HG03175 (cell line): ENCODE data around the gene ADARB2.

ENCODE experiments used
- ATAC-seq: cut with Tn5 transposase; IDR thresholded peaks from one replicate; pipeline ENCODE4 v1.9.1; 2021; ENCODE audit warnings: mild to moderate bottlenecking, moderate library complexity; ENCODE audit not compliant: unreplicated experiment

Gene ADARB2

DNA sequence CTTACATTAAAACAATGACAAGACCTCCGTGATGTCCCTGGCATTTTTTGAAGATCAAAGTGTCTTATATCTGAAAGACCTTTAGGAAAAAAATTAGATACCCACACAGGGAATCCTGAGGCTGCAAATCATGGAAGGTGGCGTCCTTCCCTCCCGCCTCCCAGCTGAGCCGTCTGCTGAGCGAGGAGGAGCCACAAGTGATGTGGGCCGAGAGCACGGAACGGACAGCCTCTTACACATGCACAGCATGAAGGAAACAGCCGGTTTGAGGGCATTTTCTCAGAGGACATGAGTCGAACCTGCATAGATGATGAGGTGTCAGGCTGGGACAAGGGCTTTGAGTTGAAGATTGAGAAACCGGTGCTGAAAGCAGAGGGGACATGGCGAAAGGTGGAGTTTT, 163.3 kb downstream of the ADARB2 start:
- ATAC-seq, result no peak

GRCh38 chr10:1573334-1573969, 163.9 kb downstream of the ADARB2 start:
- ATAC-seq, result no peak

DNA sequence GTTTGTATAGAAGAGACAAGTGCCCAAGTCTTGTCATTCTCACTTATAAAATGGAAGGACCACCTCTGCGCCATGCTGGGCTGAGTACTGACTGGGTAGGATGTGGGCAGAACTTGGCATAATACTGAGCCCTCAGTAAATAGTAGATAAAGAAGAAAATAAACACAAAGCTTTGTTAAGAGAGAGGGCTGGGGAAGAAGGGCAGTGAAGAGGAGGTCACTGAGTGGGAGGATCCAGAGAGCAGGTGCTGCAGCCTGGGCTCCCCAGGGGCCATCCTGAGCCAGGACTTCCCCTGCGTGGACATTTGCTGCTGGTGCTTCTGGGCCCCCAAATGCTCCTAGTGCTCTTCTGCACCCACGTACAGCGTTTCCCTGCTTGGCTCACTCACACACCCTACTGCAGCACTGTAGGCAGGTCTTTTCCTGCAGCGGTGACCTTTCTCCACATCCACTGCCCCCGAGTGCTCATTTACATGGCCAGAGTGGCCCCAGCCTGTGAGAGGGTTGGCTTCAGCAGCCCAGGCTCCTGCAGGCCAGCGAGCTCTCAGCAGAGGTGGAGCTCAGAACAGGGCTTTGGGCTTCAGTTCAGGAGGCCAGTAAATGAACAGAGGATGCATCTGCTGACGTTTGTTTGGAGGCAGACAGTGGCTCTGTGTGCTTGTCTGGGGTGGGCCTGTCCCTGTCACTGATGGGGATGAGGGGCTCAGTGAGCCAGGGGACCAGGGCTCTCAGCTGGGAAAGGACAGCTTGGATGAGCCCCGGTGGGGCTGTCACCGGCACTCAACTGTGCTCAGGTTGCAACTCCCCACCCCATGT, 164.6 kb downstream of the ADARB2 start:
- ATAC-seq, result no peak

- ATAC-seq, result no peak
Measured at GRCh38 chr10:1571587-1572237, 165.6 kb downstream of the ADARB2 start.

DNA sequence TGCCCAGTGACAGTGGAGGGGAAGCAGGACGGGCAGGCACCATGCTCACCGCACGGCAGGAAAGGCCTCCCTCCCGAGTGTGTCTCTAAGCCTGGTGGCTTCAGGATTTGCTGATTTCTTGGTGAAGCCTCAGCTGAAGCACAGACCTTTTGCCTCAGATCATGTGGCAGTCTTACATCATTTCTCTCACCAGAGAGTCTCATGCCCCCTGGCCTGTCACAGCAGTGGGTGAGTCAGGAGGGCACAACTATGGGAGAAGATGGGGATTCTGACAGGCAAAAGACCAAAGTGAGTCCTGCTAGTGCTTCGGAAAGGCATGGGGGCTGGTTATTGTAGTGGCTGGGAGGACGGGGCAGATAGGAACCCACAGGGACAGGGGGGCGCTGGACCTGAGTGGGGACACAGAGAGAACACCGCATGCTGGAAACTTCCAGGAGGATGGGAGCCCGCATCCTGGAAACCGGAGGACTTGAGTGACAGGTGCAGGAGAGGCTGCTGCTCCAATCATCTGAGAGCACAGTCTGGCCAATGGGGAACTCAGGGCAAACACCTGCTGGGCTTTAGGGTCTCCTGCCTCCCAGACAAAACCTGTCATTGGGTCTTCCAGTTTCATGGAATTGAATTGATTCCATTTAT, 166.8 kb downstream of the ADARB2 start:
- no peak for ATAC-seq

DNA sequence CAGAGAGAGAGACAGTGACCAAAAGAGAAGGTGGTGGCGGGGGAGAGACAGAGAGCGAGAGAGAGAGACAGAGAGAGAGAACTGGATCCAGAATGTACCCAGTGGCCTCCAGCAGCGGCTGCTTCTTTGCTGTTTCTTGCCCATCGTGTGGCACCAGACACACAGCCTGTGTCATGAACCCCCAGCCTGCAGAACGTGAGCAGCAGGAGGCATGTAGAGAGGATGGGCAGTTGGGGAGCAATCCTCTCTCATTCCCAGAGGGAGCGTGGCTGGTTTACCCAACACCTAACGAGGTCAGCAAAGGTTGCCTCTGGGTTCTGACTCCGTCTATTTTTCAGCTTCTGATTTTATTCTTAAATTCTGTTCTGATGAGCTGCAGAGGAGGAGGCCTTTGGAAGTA, 168.1 kb downstream of the ADARB2 start:
- no peak for ATAC-seq

- ATAC-seq, result no peak
Measured at GRCh38 chr10:1567742-1568495, 169.4 kb downstream of the ADARB2 start.

DNA sequence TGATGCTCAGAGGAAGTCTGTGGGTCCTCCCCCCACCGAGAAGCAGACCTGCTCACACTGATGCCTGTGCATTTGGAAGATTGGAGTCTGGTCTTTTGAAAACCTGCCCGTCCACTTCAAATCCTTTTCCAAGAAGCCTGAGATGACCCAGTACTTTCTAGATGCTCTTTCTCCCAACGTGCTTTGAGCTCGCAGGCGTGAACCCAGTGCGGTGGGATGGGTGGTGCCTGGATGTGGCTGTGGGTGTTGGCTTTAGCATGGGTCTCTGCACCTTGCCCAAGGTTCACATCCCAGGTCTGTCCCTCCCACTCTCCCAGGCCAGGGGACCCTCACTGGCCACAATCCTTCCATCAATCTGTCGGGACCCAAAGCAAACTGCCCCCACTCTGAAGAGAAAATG, 170.2 kb downstream of the ADARB2 start:
- ATAC-seq, result no peak

GRCh38 chr10:1564791-1565190, 172.5 kb downstream of the ADARB2 start:
- ATAC-seq, result no peak

DNA sequence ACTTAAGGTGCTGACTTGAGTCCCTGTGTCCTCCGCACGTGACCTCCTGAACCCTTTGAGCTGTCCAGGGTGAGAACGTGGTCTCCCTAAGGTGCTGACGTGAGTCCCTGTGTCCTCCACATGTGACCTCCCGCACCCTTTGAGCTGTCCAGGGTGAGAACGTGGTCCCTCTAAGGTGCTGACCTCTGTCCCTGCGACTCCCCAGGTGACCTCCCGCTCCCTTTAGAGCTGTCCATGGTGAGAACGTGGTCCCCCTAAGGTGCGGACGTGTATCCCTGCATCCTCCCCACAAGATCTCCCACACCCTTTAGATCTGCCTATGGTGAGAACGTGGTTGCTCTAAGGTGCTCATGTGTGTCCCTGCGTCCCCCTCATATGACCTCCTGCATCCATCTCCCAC, 174.3 kb downstream of the ADARB2 start:
- ATAC-seq, result no peak

DNA sequence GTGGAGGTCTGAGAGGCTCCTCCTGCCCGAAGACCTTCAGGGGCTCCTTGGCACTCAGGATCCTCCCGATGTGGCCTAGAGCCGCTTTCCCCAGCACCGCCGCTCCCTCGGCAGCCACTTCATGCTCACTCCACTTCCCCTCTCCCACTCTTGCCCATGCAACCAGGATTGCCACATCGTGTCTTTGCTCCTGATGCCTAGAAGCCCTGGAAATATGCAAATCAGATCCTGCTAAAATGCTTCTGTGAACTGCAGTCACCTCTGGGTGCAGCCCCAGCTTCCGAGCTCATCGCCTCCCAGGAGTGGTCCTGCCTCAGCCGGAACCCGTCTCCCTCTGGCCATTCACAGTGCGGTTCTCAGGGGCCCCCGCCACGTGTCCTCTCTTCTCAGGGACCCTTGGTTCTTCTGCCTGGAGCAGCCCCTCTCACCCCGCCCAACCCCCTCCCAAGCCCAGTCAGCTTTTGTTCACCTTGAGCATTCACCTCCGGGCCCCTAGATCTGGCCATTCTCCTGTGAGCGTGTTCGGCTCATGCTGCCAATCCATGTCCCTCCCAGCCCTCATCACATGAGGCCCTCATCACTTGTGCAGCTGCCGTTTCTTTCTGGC, 175.5 kb downstream of the ADARB2 start:
- ATAC-seq, result no peak

DNA sequence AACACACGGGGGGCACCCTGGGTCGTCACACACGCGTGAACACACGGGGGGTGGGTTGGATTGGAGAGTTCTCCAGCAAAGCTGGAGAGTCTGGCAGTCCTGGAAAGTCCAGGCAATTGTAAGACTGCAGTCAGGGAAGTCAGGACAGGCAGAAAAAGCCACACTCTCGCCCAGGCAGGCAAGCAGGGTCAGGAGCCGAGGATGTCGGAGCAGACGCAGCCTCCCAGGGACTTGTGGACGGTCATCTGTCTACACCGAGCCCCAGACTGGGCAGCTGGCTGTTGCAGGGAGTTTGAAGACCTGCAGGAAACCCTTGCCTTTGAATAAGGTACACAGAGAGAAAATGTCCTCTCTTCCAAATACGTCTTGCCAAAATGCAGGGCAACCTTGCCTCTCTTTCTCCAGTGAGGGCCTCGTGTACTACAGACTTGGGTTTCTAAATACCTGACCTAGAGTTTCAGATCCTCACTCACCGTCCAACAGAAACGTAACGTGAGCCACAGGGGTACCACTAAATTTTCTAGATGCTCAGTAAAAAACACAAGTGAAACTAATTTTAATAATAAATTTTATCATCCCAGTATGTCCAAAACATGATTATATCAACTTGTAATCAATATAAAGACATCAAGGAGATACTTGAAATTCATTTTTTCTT, 176.7 kb downstream of the ADARB2 start:
- ATAC-seq, result no peak

- no peak for ATAC-seq
Measured at GRCh38 chr10:1559761-1560160, 177.6 kb downstream of the ADARB2 start.

DNA sequence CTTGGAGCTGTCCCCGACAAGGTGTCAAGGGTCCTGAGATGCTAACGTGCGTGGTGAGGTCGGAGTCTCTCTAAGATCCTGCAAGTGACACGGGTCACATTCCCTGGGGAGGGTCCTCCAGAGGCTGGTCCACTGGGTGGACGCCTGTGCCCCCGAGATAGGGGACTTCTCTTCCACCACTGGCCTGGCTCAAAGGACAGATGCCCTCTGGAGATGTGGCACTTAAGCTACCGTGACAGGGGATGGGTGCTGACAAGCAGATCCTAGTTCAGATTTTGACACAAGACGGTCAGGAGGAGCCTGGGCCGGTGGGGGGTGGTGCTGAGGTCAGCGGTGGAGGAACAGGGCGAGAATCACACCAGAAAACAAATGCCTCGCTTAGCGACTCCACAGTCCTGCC, 178.0 kb downstream of the ADARB2 start:
- no peak for ATAC-seq

GRCh38 chr10:1558906-1559305, 178.4 kb downstream of the ADARB2 start:
- no peak for ATAC-seq

- no peak for ATAC-seq
Measured at GRCh38 chr10:1557081-1557480, 180.2 kb downstream of the ADARB2 start.

DNA sequence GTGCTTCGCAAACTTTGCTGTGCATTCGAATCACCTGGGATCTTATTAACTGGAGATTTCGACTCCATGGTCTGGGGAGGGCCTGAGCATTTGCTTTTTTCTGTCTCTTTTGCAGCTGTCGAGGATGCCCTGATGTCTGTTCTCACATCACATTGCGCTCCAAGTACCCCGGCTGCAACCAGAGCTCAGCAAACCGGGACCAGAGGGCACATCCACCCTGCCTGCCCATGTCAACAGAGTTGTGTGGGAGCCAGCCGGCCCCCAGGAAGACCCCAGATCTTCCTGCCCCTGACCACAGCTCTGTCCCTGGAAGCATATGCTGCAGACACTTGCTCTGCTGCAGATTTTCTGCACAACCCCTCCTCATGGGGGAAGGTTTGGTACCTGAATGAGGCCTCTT, 180.8 kb downstream of the ADARB2 start:
- no peak for ATAC-seq

- no peak for ATAC-seq
Measured at GRCh38 chr10:1553951-1554350, 183.4 kb downstream of the ADARB2 start.

DNA sequence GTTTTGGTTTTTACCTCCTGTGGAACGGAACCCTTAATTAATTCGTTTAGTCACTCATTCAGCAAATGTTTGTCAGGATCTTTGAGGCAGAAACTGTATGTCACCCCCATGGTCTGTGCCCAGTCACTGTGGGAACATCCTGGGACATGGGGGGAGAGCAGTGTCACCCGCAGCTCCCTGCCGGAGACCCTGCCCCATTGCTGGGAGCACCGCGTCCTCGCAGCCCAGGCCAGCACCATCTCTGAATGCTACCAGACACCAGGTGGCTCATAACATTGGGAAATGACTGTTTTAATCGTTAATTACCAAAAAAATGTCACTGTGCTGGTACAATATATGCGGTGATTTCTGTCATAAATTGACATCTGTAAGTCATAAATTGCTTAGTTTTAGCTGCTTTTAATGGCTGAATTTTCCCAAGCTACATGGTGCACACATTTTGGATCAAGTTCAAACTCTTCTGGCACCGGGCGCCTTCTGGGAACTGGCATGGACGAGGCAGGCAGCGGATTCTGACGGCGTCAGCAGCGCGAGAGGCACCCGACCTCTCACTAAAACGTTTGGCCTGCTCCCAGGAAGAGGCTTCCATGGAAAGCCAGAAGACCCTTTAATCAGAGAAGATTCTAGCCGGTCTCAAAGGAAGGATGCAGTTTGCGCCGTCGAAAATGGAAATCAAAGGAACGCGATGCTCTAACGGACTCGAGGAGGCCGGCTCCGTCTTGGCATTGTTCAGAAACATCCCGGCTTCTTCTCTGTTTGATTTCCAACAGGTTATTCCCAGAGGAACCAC, 184.2 kb downstream of the ADARB2 start:
- ATAC-seq, result no peak
